NOMO-1 (cell line): ENCODE measurements around the gene MAPK7.

Experiments
- DNase-seq, 2 experiments: peaks; one replicate each; lab custom pipeline; 2025; ENCODE audit not compliant: unreplicated experiment in 2 of 2; lab: John Stamatoyannopoulos, UW

The MAPK7 gene

GRCh38 chr17:19391432-19391831, 13.1 kb downstream of the MAPK7 start:
- no peak for DNase-seq

- DNase-seq: no peak
Measured at GRCh38 chr17:19392303-19392702, 14.0 kb downstream of the MAPK7 start.

- DNase-seq: no peak
Measured at GRCh38 chr17:19397556-19398041, 19.3 kb downstream of the MAPK7 start.

- peak; percentile 69 to 81 for DNase-seq
Measured at GRCh38 chr17:19398301-19399181, 20.2 kb downstream of the MAPK7 start.

- no peak for DNase-seq
Measured at GRCh38 chr17:19399750-19400450, 21.6 kb downstream of the MAPK7 start.

- DNase-seq: no peak
Measured at GRCh38 chr17:19401321-19402010, 23.2 kb downstream of the MAPK7 start.

- DNase-seq: no peak
Measured at GRCh38 chr17:19402171-19402570, 23.9 kb downstream of the MAPK7 start.

GRCh38 chr17:19403021-19403420, 24.7 kb downstream of the MAPK7 start:
- DNase-seq: no peak

- no peak for DNase-seq
Measured at GRCh38 chr17:19404264-19404663, 26.0 kb downstream of the MAPK7 start.

GRCh38 chr17:19405114-19405513, 26.8 kb downstream of the MAPK7 start:
- no peak for DNase-seq

GRCh38 chr17:19407601-19408345, 29.5 kb downstream of the MAPK7 start:
- no peak for DNase-seq

- no peak for DNase-seq
Measured at GRCh38 chr17:19408346-19408710, 30.0 kb downstream of the MAPK7 start.

GRCh38 chr17:19409066-19409465, 30.8 kb downstream of the MAPK7 start:
- DNase-seq: no peak

- no peak for DNase-seq
Measured at GRCh38 chr17:19409509-19409908, 31.2 kb downstream of the MAPK7 start.

- no peak for DNase-seq
Measured at GRCh38 chr17:19410091-19410490, 31.8 kb downstream of the MAPK7 start.

- no peak for DNase-seq
Measured at GRCh38 chr17:19410875-19411620, 32.8 kb downstream of the MAPK7 start, which contains the start of gene RNF112. TSS of gene RNF112 (plus strand) at chr17:19411232. CDS start at chr17:19411409, 177 bp downstream.

- no peak for DNase-seq
Measured at GRCh38 chr17:19411631-19412030, 33.3 kb downstream of the MAPK7 start.

- no peak for DNase-seq
Measured at GRCh38 chr17:19412510-19412909, 34.2 kb downstream of the MAPK7 start.

- DNase-seq: no peak
Measured at GRCh38 chr17:19412984-19413383, 34.7 kb downstream of the MAPK7 start.

GRCh38 chr17:19413761-19414160, 35.5 kb downstream of the MAPK7 start:
- no peak for DNase-seq
